ENCODE measurements around the gene STT3B.

Gene STT3B

DNA sequence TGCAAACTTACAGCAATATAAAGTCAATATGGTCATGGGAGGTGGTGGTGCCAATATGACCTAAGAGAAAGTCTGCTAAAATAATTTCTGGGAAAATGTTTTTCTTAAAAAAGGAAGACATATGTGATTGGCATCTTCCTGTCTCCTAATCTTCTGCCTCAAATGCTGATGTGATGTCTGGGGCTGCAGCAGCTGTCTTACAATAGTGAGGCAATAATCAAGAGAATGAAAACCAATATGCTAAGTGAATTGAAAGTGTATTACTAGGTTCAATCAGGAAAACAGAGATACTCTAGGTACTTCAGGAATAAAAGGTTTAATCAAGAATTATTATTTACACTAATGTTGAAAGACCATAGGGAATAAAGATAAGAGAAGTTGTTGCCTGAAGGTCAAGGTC is 7.2 kb upstream of the STT3B start:
- Histone ChIP-seq H3K27me3 (no peaks in the 10 kb centered on the region), H3K9me3 (no peaks in the 10 kb centered on the region), H3K4me1 (no peaks in the 10 kb centered on the region), H3K4me3 (ENCODE audit: low read depth, low read length) (no peak overlapping the region), H3K36me3 (no peaks in the 10 kb centered on the region)
- TF ChIP-seq, protein P1, sequence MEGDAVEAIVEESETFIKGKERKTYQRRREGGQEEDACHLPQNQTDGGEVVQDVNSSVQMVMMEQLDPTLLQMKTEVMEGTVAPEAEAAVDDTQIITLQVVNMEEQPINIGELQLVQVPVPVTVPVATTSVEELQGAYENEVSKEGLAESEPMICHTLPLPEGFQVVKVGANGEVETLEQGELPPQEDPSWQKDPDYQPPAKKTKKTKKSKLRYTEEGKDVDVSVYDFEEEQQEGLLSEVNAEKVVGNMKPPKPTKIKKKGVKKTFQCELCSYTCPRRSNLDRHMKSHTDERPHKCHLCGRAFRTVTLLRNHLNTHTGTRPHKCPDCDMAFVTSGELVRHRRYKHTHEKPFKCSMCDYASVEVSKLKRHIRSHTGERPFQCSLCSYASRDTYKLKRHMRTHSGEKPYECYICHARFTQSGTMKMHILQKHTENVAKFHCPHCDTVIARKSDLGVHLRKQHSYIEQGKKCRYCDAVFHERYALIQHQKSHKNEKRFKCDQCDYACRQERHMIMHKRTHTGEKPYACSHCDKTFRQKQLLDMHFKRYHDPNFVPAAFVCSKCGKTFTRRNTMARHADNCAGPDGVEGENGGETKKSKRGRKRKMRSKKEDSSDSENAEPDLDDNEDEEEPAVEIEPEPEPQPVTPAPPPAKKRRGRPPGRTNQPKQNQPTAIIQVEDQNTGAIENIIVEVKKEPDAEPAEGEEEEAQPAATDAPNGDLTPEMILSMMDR (IDR thresholded peaks at IDR 0.05; ENCODE audit: low read depth, low read length), result no peak
- DNase-seq, result no peak

DNA sequence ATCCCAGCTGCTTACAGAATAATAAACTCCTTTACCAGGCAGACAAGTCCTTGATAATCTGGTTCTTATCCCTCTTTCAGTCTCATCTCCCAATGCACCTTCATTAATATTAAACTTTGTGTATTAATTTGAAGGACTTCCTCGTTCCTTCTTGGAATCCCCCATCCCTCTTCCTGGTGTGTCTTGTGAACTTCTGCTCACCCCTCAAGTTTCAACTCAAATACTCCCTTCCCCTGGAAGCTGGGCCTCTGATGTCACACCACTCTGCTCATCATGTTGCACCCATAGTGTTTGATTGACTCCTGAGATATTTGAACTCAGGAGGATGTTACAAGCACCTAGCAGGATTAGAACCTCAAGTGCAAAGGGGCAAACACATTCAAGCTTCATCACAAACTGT is 3.3 kb upstream of the STT3B start:
- H3K36me3 ChIP-seq, result no peaks in the 10 kb centered on the region
- H3K4me3 ChIP-seq (ENCODE audit: low read depth, low read length), result no peak overlapping the region
- TF ChIP-seq, protein P1 (IDR thresholded peaks at IDR 0.05; ENCODE audit: low read depth, low read length), result no peak
- H3K4me1 ChIP-seq, result no peaks in the 10 kb centered on the region
- no peaks in the 10 kb centered on the region for H3K27me3 ChIP-seq
- no peaks in the 10 kb centered on the region for H3K9me3 ChIP-seq
- DNase-seq, result no peak

DNA sequence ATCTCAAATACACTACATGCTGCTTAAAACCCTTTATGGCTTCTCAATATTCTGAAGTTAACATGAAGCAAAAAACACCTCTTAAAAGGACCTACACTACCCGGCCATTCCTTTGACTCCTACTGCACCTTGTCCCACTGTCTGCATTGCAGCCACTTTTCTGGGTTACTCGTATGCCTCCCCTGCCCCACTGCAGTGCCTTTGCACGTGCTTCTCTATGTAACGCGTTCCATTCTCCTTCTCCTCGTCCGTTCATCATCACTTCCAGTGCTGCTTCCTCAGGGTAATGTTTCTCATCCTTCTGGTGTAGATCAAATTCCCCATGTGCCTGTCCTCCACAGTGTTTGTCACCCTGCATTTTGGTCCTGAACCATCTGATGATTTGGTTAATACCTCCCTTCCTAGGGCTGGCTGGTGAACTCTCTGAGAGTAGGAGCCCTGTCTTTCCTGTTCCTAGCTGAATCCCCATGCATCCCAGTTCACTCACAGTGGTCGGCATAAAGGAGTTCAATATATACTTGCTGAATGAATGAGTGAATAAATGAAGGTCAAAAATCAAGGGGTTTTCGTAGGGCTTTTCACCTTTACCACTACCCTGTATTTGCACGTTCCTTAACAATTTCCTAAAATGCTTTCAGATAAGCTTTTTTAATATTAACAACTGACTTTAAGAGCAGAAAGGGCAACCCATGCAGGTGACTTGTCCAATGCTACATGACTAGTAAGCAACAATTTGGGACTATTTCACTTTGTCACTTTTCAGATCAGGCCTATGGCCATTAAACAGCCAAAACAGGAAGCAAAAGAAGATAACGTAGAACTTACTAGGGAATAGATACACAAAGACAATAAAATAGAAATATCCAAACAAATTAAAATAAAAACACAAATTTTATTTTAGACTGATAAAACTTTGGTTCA is 2.4 kb upstream of the STT3B start:
- no peaks in the 10 kb centered on the region for H3K27me3 ChIP-seq
- TF ChIP-seq, protein P1 (IDR thresholded peaks at IDR 0.05; ENCODE audit: low read depth, low read length), result no peak
- H3K4me1 ChIP-seq, result no peaks in the 10 kb centered on the region
- no peak overlapping the region for H3K4me3 ChIP-seq (ENCODE audit: low read depth, low read length)
- no peak for DNase-seq
- no peaks in the 10 kb centered on the region for H3K9me3 ChIP-seq
- no peaks in the 10 kb centered on the region for H3K36me3 ChIP-seq

DNA sequence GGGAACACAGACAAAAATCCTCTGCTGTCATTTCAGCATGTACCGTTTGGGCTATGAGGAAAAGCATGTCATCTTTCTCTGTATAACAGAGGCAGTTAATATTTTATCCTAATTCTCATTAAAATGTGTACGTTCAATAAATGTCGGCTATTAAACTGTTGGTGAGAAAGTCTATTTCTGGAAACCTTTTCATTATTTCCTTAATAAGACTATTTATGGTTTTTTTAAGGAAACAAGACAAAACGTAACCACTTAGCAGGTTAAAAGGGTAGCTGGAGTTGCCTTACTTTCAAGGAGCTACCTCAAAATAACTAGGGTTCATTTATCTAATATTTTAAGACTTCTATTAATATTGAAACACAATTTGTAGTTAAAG is 1.8 kb upstream of the STT3B start:
- H3K27me3 ChIP-seq, result no peaks in the 10 kb centered on the region
- TF ChIP-seq, protein P1 (IDR thresholded peaks at IDR 0.05; ENCODE audit: low read depth, low read length), result no peak
- H3K36me3 ChIP-seq, result no peaks in the 10 kb centered on the region
- DNase-seq, result no peak
- H3K4me3 ChIP-seq (ENCODE audit: low read depth, low read length), result peak overlapping the region; percentile 77
- no peaks in the 10 kb centered on the region for H3K9me3 ChIP-seq
- H3K4me1 ChIP-seq, result no peaks in the 10 kb centered on the region

DNA sequence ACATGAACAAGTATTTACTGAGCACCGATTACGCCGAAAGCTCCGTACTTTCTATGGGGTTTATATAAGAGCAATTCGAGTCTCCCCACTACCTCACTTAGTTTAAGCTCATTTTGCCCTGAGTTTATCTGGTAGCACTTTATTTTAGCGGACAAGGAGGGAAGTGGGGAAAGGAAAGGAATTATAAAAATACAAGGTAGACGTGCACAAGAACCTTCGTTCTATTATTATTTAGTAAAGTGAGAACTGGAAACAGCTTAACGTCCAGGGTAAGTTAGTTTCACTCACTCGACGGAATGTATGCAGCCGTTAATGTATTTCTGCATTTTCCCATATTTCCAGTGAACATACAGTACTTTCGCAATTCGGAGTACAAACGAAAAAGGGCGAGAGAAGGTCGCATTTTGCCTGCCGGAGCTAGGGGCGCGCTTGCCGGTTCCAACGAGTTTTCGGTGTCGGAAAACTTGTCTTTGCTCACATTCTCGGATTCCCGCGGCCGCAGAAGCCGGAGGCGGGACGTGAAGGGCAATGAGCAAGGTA is 1.2 kb upstream of the STT3B start:
- H3K9me3 ChIP-seq, result no peaks in the 10 kb centered on the region
- peak overlapping the region; percentile 77 for H3K4me3 ChIP-seq (ENCODE audit: low read depth, low read length)
- no peaks in the 10 kb centered on the region for H3K36me3 ChIP-seq
- H3K27me3 ChIP-seq, result no peaks in the 10 kb centered on the region
- no peaks in the 10 kb centered on the region for H3K4me1 ChIP-seq
- DNase-seq, result no peak
- TF ChIP-seq, protein P1 (IDR thresholded peaks at IDR 0.05; ENCODE audit: low read depth, low read length), result peak; percentile 10; the same call in 1 of the 2 replicates

DNA sequence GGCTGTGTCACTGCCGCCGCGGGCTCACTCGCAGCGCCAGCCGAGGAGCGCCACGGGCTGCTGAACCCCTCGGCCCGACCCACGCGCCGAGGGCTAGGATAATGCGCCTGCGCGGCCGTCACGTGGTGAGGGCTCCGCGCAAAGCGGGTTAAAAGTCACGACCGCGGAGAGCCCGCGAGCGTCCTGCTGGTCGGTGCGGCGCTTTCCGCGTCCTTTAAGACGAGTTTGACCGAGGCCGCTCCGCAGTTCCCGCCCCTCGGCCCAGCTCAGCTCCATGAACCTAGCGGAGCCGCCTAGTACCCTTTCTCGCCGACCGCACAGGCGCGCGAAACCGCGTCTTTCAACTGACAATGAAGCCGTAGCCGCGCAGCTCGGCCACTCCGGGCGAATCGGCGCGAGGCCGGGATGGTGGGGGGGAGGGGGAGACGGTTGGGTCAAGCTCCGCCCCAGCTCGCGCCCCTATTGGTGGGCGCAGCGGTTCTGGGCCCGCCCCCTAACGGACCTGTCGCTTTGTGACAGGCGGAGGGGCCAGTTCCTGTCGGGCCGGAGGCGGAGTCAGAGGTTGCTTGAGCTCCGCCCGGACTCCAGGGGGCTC is 636 bp upstream of the STT3B start:
- TF ChIP-seq, protein P1 (IDR thresholded peaks at IDR 0.05; ENCODE audit: low read depth, low read length), result no peak
- H3K4me1 ChIP-seq, result no peaks in the 10 kb centered on the region
- H3K27me3 ChIP-seq, result no peaks in the 10 kb centered on the region
- peak; percentile 96 for DNase-seq
- no peaks in the 10 kb centered on the region for H3K36me3 ChIP-seq
- H3K4me3 ChIP-seq (ENCODE audit: low read depth, low read length), result peak overlapping the region; percentile 77
- no peaks in the 10 kb centered on the region for H3K9me3 ChIP-seq
